Measurements from ENCODE around the gene INSC.

Gene INSC

GRCh38 chr11:15189641-15190365, 75.1 kb downstream of the INSC start:
- H3K4me3 ChIP-seq (ENCODE audit: low read depth, low read length) = no peak overlapping the region
- no peaks in the 10 kb centered on the region for H3K9me3 ChIP-seq (ENCODE audit: control insufficient read depth, insufficient read depth, low read depth, low read length)
- no peaks in the 10 kb centered on the region for H3K4me1 ChIP-seq (ENCODE audit: control insufficient read depth, insufficient read depth, low read length)
- no peaks in the 10 kb centered on the region for H3K36me3 ChIP-seq (ENCODE audit: control insufficient read depth in 2 of 2, insufficient read depth in 1 of 2, low read length in 2 of 2)
- TF ChIP-seq OVOL3 (tag by site-specific recombination; IDR thresholded peaks at IDR 0.05) = no peak
- no peak for TF ChIP-seq PBX3 (CRISPR knock-in tag; IDR thresholded peaks at IDR 0.05)
- TF ChIP-seq ZNF610 (tag by site-specific recombination; IDR thresholded peaks at IDR 0.05; ENCODE audit: borderline replicate concordance) = no peak
- TF ChIP-seq ZNF335 (tag by site-specific recombination; conservative IDR thresholded peaks at IDR 0.05) = no peak
- TF ChIP-seq ZNF146 (tag by site-specific recombination; IDR thresholded peaks at IDR 0.05) = no peak
- TF ChIP-seq PRDM4 (tag by site-specific recombination; IDR thresholded peaks at IDR 0.05) = no peak
- no peak for TF ChIP-seq ZNF354C (tag by site-specific recombination; IDR thresholded peaks at IDR 0.05; ENCODE audit: borderline replicate concordance, low read depth)
- TF ChIP-seq ZNF211 (tag by site-specific recombination; IDR thresholded peaks at IDR 0.05; ENCODE audit: low read depth) = no peak
- TF ChIP-seq ZBTB17 (tag by site-specific recombination; IDR thresholded peaks at IDR 0.05) = no peak
- no peak for TF ChIP-seq KLF16 (tag by site-specific recombination; IDR thresholded peaks at IDR 0.05)
- no peak for TF ChIP-seq ZNF114 (tag by site-specific recombination; IDR thresholded peaks at IDR 0.05)
- no peak for TF ChIP-seq SCRT1 (tag by site-specific recombination; IDR thresholded peaks at IDR 0.05; ENCODE audit: borderline replicate concordance)
- TF ChIP-seq ZEB2 (tag by site-specific recombination; IDR thresholded peaks at IDR 0.05) = no peak
- H3K27ac ChIP-seq (ENCODE audit: extremely low read depth, low read depth, low read length) = no peak overlapping the region
- ChIA-PET POLR2A (no interaction called here), CTCF (interaction anchor here (0.6 to 1.2 kb wide), 5 partner anchors 20 to 282 kb away, joined by 3 to 4 read pairs (median 3); no protein-coding TSS in a partner anchor)

- H3K4me3 ChIP-seq (ENCODE audit: low read depth, low read length) = no peak overlapping the region
- POLR2A ChIA-PET = no interaction called here
- H3K9me3 ChIP-seq (ENCODE audit: control insufficient read depth, insufficient read depth, low read depth, low read length) = no peaks in the 10 kb centered on the region
- CTCF ChIA-PET = interaction anchor here (1.1 to 1.5 kb wide), 2 partner anchors 26 to 31 kb away, joined by 3 read pairs; no protein-coding TSS in a partner anchor
- H3K36me3 ChIP-seq (ENCODE audit: control insufficient read depth in 2 of 2, insufficient read depth in 1 of 2, low read length in 2 of 2) = no peaks in the 10 kb centered on the region
- H3K4me1 ChIP-seq (ENCODE audit: control insufficient read depth, insufficient read depth, low read length) = no peaks in the 10 kb centered on the region
- no peak overlapping the region for H3K27ac ChIP-seq (ENCODE audit: extremely low read depth, low read depth, low read length)
- no peak for TF ChIP-seq HOXA7 (CRISPR knock-in tag; IDR thresholded peaks at IDR 0.05; ENCODE audit: borderline replicate concordance)
- no peak for TF ChIP-seq ZNF658 (tag by site-specific recombination; IDR thresholded peaks at IDR 0.05)
- no peak for TF ChIP-seq ZNF114 (tag by site-specific recombination; IDR thresholded peaks at IDR 0.05)
- no peak for TF ChIP-seq ZNF19 (tag by site-specific recombination; IDR thresholded peaks at IDR 0.05; ENCODE audit: low read depth)
- no peak for TF ChIP-seq ZNF585B (tag by site-specific recombination; IDR thresholded peaks at IDR 0.05)
- TF ChIP-seq ZNF530 (tag by site-specific recombination; IDR thresholded peaks at IDR 0.05; ENCODE audit: low read depth) = no peak
- TF ChIP-seq ZNF24 (tag by site-specific recombination; IDR thresholded peaks at IDR 0.05) = no peak
These were observed 75.9 kb downstream of the INSC start for GRCh38 chr11:15190611-15191010.

Data from HEK293 (cell line).